HepG2 (cell line): Measurements from ENCODE around the gene PGP. TPM values are rescaled to one million over a fixed set of nuclear protein-coding genes. Genes with fewer than 3 reads are reported as not detected.

Experiments used
- ADNP ChIP-seq: sonication (generic); formaldehyde crosslinking; IDR thresholded peaks from 2 replicates; pipeline ENCODE4 v1.4.0; 2020; ENCODE audit warnings: missing genetic modification reagents
- BHLHE40 ChIP-seq: IDR thresholded peaks from 2 replicates; pipeline ENCODE4 v1.6.1; 2011; ENCODE audit warnings: low read length, improper control_type of control experiment
- DZIP1 ChIP-seq: sonication (generic); formaldehyde crosslinking; IDR thresholded peaks from 2 replicates; pipeline ENCODE4 v1.5.0; 2020; ENCODE audit warnings: mild to moderate bottlenecking, missing genetic modification reagents
- GMEB1 ChIP-seq: sonication (generic); formaldehyde crosslinking; IDR thresholded peaks from 2 replicates; pipeline ENCODE4 v1.5.1; 2020; ENCODE audit warnings: missing genetic modification reagents, mild to moderate bottlenecking, borderline replicate concordance
- HMG20A ChIP-seq: IDR thresholded peaks from 2 replicates; pipeline ENCODE4 v1.6.1; 2016; ENCODE audit warnings: borderline replicate concordance
- HNF1B ChIP-seq: sonication (generic); formaldehyde crosslinking; IDR thresholded peaks from 2 replicates; pipeline ENCODE4 v1.5.1; 2020; ENCODE audit warnings: mild to moderate bottlenecking, moderate library complexity, missing genetic modification reagents
- ISL2 ChIP-seq: sonication (generic); formaldehyde crosslinking; IDR thresholded peaks from 2 replicates; pipeline ENCODE4 v1.5.0; 2020; ENCODE audit warnings: missing genetic modification reagents
- MTERF4 ChIP-seq: sonication (generic); formaldehyde crosslinking; IDR thresholded peaks from 2 replicates; pipeline ENCODE4 v1.8.0; 2023; ENCODE audit warnings: mild to moderate bottlenecking, missing genetic modification reagents
- SAP130 ChIP-seq: IDR thresholded peaks from 2 replicates; pipeline ENCODE4 v1.6.1; 2016; ENCODE audit warnings: low read depth
- SP2 ChIP-seq: sonication (generic); formaldehyde crosslinking; IDR thresholded peaks from 2 replicates; pipeline ENCODE4 v1.5.1; 2020; ENCODE audit warnings: mild to moderate bottlenecking, missing genetic modification reagents
- THAP8 ChIP-seq: sonication (generic); formaldehyde crosslinking; IDR thresholded peaks from 2 replicates; pipeline ENCODE4 v1.5.1; 2020; ENCODE audit warnings: missing genetic modification reagents, mild to moderate bottlenecking, borderline replicate concordance
- ZBTB42 ChIP-seq: sonication (generic); formaldehyde crosslinking; IDR thresholded peaks from 2 replicates; pipeline ENCODE4 v1.5.0; 2020; ENCODE audit warnings: mild to moderate bottlenecking, missing genetic modification reagents
- ZNF296 ChIP-seq: sonication (generic); formaldehyde crosslinking; conservative IDR thresholded peaks from 2 replicates; pipeline ENCODE4 v1.5.0; 2020; ENCODE audit warnings: mild to moderate bottlenecking, missing genetic modification reagents
- ZNF331 ChIP-seq: sonication (generic); formaldehyde crosslinking; IDR thresholded peaks from 2 replicates; pipeline ENCODE4 v1.4.0; 2020; ENCODE audit warnings: missing genetic modification reagents
- ZNF639 ChIP-seq: conservative IDR thresholded peaks from 2 replicates; pipeline ENCODE4 v1.6.1; 2018; ENCODE audit warnings: missing genetic modification reagents
- ZNF670 ChIP-seq: sonication (generic); formaldehyde crosslinking; IDR thresholded peaks from 2 replicates; pipeline ENCODE4 v1.8.0; 2022; ENCODE audit warnings: mild to moderate bottlenecking, missing genetic modification reagents, borderline replicate concordance
- ZNF879 ChIP-seq: sonication (generic); formaldehyde crosslinking; IDR thresholded peaks from 2 replicates; pipeline ENCODE4 v1.8.1; 2023; ENCODE audit warnings: missing genetic modification reagents
- polyA plus RNA-seq, 8 experiments: library from polyadenylated mRNA; depleted of rRNA in 3 of 8; stranded (reverse) in 7 of 8; unstranded in 1 of 8; fragments of >200 nt; fragmentation: Illumina TruSeq in 4 of 8; extraction: Trizol in 4 of 8; gene quantifications; 2 replicates each; pipeline versions ENCODE4 v1.2.1 to v1.2.3, GENCODE V29; 2011 to 2016; ENCODE audit warnings: low read depth in 4 of 8, missing spikeins in 1 of 8, mixed read lengths in 1 of 8; ENCODE audit not compliant: insufficient read depth in 1 of 8
- total RNA-seq, 5 experiments: library from RNA; depleted of rRNA; stranded (reverse); fragments of >200 nt; fragmentation: Illumina TruSeq; extraction: Trizol; gene quantifications; 2 replicates each; pipeline ENCODE4 v1.2.3, GENCODE V29; 2016; ENCODE audit warnings: low read depth in 1 of 5

The PGP gene
- total and polyA plus RNA-seq, 2 of the 13 experiments (the other 11 are each of a cell fraction or from before 2014, with no cell fraction given) = 7.3 to 18.3 TPM

- TF ChIP-seq DZIP1 (CRISPR knock-in tag) (no peak), THAP8 (no peak), MTERF4 (CRISPR knock-in tag) (no peak), ZNF296 (CRISPR knock-in tag) (no peak), HMG20A (CRISPR knock-in tag) (no peak), ZNF670 (no peak), ISL2 (CRISPR knock-in tag) (no peak), ZNF879 (CRISPR knock-in tag) (no peak), ZBTB42 (CRISPR knock-in tag) (no peak), ZNF331 (CRISPR knock-in tag) (no peak), SAP130 (CRISPR knock-in tag) (peak; percentile 54; the same call in 1 of the 2 replicates), GMEB1 (CRISPR knock-in tag) (no peak), BHLHE40 (no peak), ADNP (CRISPR knock-in tag) (peak; percentile 97), ZNF639 (CRISPR knock-in tag) (no peak), HNF1B (CRISPR knock-in tag) (peak; percentile 55; the same call in 1 of the 2 replicates), SP2 (CRISPR knock-in tag) (no peak)
Observed at GRCh38 chr16:2194852-2195321, 19.8 kb downstream of the PGP start (continued).
